Astrocyte (in vitro differentiated cells and primary cell): Measurements from ENCODE around the gene RNF14. TPM values are rescaled to one million over a fixed set of nuclear protein-coding genes. Genes with fewer than 3 reads are reported as not detected.

Source experiments
- DNase-seq: peaks from one replicate; pipeline ENCODE4 v3.0.0-alpha.2; 2010; ENCODE audit warnings: low read depth
- FAIRE-seq: peaks from 2 replicates; lab custom pipeline; 2011; peaks lifted over from hg19 to GRCh38; lab: Jason Lieb, UNC
- H2AFZ ChIP-seq: 2 replicates; pipeline ENCODE4 v1.6.0; 2012; ENCODE audit warnings: low read depth, low read length, inconsistent platforms
- H3K27ac ChIP-seq: 2 replicates; pipeline ENCODE4 v1.5.1; 2011; ENCODE audit warnings: low read depth, low read length, inconsistent platforms
- H3K27me3 ChIP-seq: 2 replicates; pipeline ENCODE4 v1.6.0; 2011; ENCODE audit warnings: low read length, inconsistent platforms; ENCODE audit not compliant: insufficient read depth
- H3K36me3 ChIP-seq: 2 replicates; pipeline ENCODE4 v1.5.1; 2011; ENCODE audit warnings: low read length, inconsistent platforms; ENCODE audit not compliant: insufficient read depth
- H3K4me1 ChIP-seq: 2 replicates; pipeline ENCODE4 v1.5.1; 2011; ENCODE audit warnings: low read length, inconsistent platforms; ENCODE audit not compliant: insufficient read depth
- H3K4me2 ChIP-seq: 2 replicates; pipeline ENCODE4 v1.6.0; 2012; ENCODE audit warnings: low read length, inconsistent platforms
- H3K4me3 ChIP-seq: 2 replicates; pipeline ENCODE4 v1.5.1; 2011; ENCODE audit warnings: low read depth, mild to moderate bottlenecking, low read length, inconsistent platforms; ENCODE audit not compliant: insufficient read depth
- H3K79me2 ChIP-seq: 2 replicates; pipeline ENCODE4 v1.6.0; 2012; ENCODE audit warnings: mild to moderate bottlenecking, low read length, inconsistent platforms; ENCODE audit not compliant: insufficient read depth
- H3K9ac ChIP-seq: 2 replicates; pipeline ENCODE4 v1.6.0; 2012; ENCODE audit warnings: mild to moderate bottlenecking, low read length, inconsistent platforms
- H3K9me3 ChIP-seq: 2 replicates; pipeline ENCODE4 v1.5.1; 2012; ENCODE audit warnings: low read depth, mild to moderate bottlenecking, low read length, inconsistent platforms; ENCODE audit not compliant: insufficient read depth
- H4K20me1 ChIP-seq: 2 replicates; pipeline ENCODE4 v1.6.0; 2012; ENCODE audit warnings: low read length, inconsistent platforms; ENCODE audit not compliant: insufficient read depth
- H3K27ac Mint-ChIP-seq: one replicate; pipeline ENCODE4 v1.8.0; 2021; ENCODE audit warnings: mild to moderate bottlenecking, mixed read lengths; ENCODE audit not compliant: unreplicated experiment
- H3K27me3 Mint-ChIP-seq: one replicate; pipeline ENCODE4 v1.8.0; 2021; ENCODE audit warnings: low read depth, mixed read lengths; ENCODE audit not compliant: unreplicated experiment
- H3K36me3 Mint-ChIP-seq: one replicate; pipeline ENCODE4 v1.8.0; 2021; ENCODE audit warnings: low read depth, mixed read lengths; ENCODE audit not compliant: unreplicated experiment
- H3K4me1 Mint-ChIP-seq: one replicate; pipeline ENCODE4 v1.8.0; 2021; ENCODE audit warnings: low read depth, mixed read lengths; ENCODE audit not compliant: unreplicated experiment
- H3K4me3 Mint-ChIP-seq: one replicate; pipeline ENCODE4 v1.8.0; 2021; ENCODE audit warnings: mild to moderate bottlenecking, moderate library complexity, mixed read lengths; ENCODE audit not compliant: unreplicated experiment
- H3K9me3 Mint-ChIP-seq: one replicate; pipeline ENCODE4 v1.8.0; 2021; ENCODE audit warnings: mild to moderate bottlenecking, mixed read lengths; ENCODE audit not compliant: unreplicated experiment
- EZH2 ChIP-seq: IDR thresholded peaks from 2 replicates; pipeline ENCODE4 v1.6.1; 2012; ENCODE audit warnings: mild to moderate bottlenecking, low read length, inconsistent platforms; ENCODE audit not compliant: insufficient read depth
- total RNA-seq: library from RNA; stranded (reverse); gene quantifications from 2 replicates; pipeline ENCODE4 v1.2.1, GENCODE V29; 2021
- TF ChIP-seq, protein P1 (sequence below): IDR thresholded peaks from 2 replicates; pipeline ENCODE4 v1.5.1; 2011; ENCODE audit warnings: low read depth, mild to moderate bottlenecking, inconsistent platforms, low read length, moderate library complexity; ENCODE audit not compliant: insufficient read depth

The RNF14 gene
- total RNA-seq, 1 donor from 2014 or later = 105 TPM

GRCh38 chr5:142014911-142015584 lies 46.1 kb downstream of the RNF14 start:
- FAIRE-seq (no peak), DNase-seq (peak; percentile 68)
- H3K36me3 Mint-ChIP-seq = no peaks in the 10 kb centered on the region
- H3K4me1 Mint-ChIP-seq = peaks cover 31% of the 10 kb centered on the region
- Histone ChIP-seq H3K4me2 (peak overlapping the region; percentile 44), H3K27ac (no peak overlapping the region), H3K27me3 (peaks cover 1% of the 10 kb centered on the region), H3K79me2 (no peaks in the 10 kb centered on the region), H3K4me1 (peaks cover 36% of the 10 kb centered on the region), H2AFZ (no peak overlapping the region), H3K36me3 (no peaks in the 10 kb centered on the region), H3K9ac (no peak overlapping the region), H3K4me3 (no peak overlapping the region), H3K9me3 (no peaks in the 10 kb centered on the region), H4K20me1 (no peaks in the 10 kb centered on the region)
- H3K4me3 Mint-ChIP-seq = no peak overlapping the region
- H3K27ac Mint-ChIP-seq = no peak overlapping the region
- H3K27me3 Mint-ChIP-seq = no peaks in the 10 kb centered on the region
- TF ChIP-seq EZH2 = no peak
- TF ChIP-seq, protein P1, sequence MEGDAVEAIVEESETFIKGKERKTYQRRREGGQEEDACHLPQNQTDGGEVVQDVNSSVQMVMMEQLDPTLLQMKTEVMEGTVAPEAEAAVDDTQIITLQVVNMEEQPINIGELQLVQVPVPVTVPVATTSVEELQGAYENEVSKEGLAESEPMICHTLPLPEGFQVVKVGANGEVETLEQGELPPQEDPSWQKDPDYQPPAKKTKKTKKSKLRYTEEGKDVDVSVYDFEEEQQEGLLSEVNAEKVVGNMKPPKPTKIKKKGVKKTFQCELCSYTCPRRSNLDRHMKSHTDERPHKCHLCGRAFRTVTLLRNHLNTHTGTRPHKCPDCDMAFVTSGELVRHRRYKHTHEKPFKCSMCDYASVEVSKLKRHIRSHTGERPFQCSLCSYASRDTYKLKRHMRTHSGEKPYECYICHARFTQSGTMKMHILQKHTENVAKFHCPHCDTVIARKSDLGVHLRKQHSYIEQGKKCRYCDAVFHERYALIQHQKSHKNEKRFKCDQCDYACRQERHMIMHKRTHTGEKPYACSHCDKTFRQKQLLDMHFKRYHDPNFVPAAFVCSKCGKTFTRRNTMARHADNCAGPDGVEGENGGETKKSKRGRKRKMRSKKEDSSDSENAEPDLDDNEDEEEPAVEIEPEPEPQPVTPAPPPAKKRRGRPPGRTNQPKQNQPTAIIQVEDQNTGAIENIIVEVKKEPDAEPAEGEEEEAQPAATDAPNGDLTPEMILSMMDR = peak; percentile 55
- no peaks in the 10 kb centered on the region for H3K9me3 Mint-ChIP-seq

DNA sequence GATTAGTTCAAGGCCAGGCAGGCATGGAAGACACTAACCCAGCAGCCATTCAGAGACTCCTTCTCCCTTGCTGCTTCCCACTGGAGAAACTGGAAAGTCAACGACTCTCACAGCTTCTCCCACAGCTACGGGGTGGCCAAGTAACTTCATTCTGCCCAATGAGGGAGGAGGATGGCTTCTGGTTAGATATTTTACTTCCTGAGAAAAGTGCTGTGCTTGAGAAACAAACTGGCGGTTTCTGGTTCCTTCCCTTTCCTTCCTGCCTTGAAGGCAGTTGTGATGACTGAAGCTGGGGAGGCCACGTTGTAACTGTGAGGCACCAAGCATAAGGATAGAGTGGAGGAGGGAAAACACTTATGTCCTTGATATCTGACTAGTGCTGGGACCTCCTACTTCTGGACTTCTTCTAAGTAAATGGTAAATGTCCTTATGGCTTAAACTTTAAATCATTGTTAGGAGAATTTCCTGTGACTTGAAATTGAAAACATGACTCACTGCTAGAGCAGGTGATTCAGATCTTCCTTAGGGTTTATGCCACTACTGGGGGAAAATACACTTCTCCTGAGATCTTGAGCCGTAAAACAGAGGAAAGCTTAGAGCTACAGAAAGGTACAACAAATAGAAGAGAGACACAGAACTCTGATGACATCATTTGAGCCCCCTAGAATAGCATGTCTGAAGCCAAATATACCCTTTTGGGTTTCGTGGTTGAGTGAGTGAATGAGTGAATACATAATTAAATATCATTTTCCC lies 47.1 kb downstream of the RNF14 start:
- FAIRE-seq (no peak), DNase-seq (peak; percentile 49)
- H3K36me3 ChIP-seq = no peaks in the 10 kb centered on the region
- no peaks in the 10 kb centered on the region for H3K9me3 Mint-ChIP-seq
- peak overlapping the region; percentile 44 for H3K27ac ChIP-seq
- H4K20me1 ChIP-seq = no peaks in the 10 kb centered on the region
- no peak overlapping the region for H3K4me3 ChIP-seq
- H3K4me3 Mint-ChIP-seq = no peak overlapping the region
- H2AFZ ChIP-seq = peak overlapping the region; percentile 23
- TF ChIP-seq, protein P1 = no peak
- no peak for TF ChIP-seq EZH2
- peaks cover 36% of the 10 kb centered on the region for H3K4me1 ChIP-seq
- H3K79me2 ChIP-seq = no peaks in the 10 kb centered on the region
- no peak overlapping the region for H3K9ac ChIP-seq
- H3K9me3 ChIP-seq = peaks cover 3% of the 10 kb centered on the region
- no peaks in the 10 kb centered on the region for H3K36me3 Mint-ChIP-seq
- H3K4me1 Mint-ChIP-seq = peaks cover 31% of the 10 kb centered on the region
- peaks cover 5% of the 10 kb centered on the region for H3K27me3 ChIP-seq
- H3K27ac Mint-ChIP-seq = peak overlapping the region; percentile 11
- peak overlapping the region; percentile 44 for H3K4me2 ChIP-seq
- no peaks in the 10 kb centered on the region for H3K27me3 Mint-ChIP-seq

GRCh38 chr5:142016556-142016955 lies 47.7 kb downstream of the RNF14 start:
- H3K27me3 ChIP-seq = peaks cover 5% of the 10 kb centered on the region
- FAIRE-seq (no peak), DNase-seq (no peak)
- Mint-ChIP-seq H3K36me3 (no peaks in the 10 kb centered on the region), H3K27ac (no peak overlapping the region), H3K4me3 (no peak overlapping the region), H3K9me3 (no peaks in the 10 kb centered on the region), H3K4me1 (peaks cover 31% of the 10 kb centered on the region), H3K27me3 (no peaks in the 10 kb centered on the region)
- peak overlapping the region; percentile 44 for H3K4me2 ChIP-seq
- H3K9ac ChIP-seq = no peak overlapping the region
- no peak overlapping the region for H2AFZ ChIP-seq
- no peak for TF ChIP-seq EZH2
- TF ChIP-seq, protein P1 = no peak
- peaks cover 3% of the 10 kb centered on the region for H3K9me3 ChIP-seq
- no peak overlapping the region for H3K4me3 ChIP-seq
- no peak overlapping the region for H3K27ac ChIP-seq
- no peaks in the 10 kb centered on the region for H3K79me2 ChIP-seq
- H4K20me1 ChIP-seq = no peaks in the 10 kb centered on the region
- H3K4me1 ChIP-seq = peaks cover 36% of the 10 kb centered on the region
- H3K36me3 ChIP-seq = no peaks in the 10 kb centered on the region
